Measurements from ENCODE around the gene WFDC8.

The WFDC8 gene

DNA sequence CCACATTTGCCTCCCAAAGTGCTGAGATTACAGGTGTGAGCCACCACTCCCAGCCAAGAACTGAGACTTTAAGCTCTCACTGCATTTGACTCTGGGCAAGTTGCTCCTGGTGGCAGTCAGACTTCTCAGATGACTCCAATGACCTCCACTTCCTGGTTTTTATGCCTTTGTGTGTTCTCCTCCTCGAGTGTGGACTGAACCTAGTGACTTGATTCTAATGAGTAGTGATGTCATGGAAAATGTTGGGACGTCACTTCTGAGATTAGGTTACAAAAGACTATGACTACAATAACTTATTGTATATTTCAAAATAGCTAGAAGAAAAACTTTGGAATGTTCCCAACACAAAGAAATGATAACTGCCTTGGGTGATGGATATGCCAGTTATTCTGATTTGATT lies 75.7 kb downstream of the WFDC8 start:
- peaks cover 14% of the 10 kb centered on the region; the same call in 1 of the 2 replicates for H3K27me3 ChIP-seq (ENCODE audit: control insufficient read depth, low read length)
- no peaks in the 10 kb centered on the region for H3K9me3 ChIP-seq (ENCODE audit: control insufficient read depth, insufficient read depth, low read length)
- TF ChIP-seq EZH2phosphoT487 (IDR thresholded peaks at IDR 0.05; ENCODE audit: borderline replicate concordance, low read length) (no peak), CTCF (IDR thresholded peaks at IDR 0.05; ENCODE audit: low read depth, low read length, poor library complexity, severe bottlenecking) (no peak)
- H3K4me2 ChIP-seq (ENCODE audit: low read length): no peak overlapping the region
- H3K4me3 ChIP-seq (ENCODE audit: low read length): no peak overlapping the region
- no peaks in the 10 kb centered on the region for H3K4me1 ChIP-seq (ENCODE audit: control insufficient read depth, low read length)
- no peaks in the 10 kb centered on the region for H3F3A ChIP-seq (ENCODE audit: control insufficient read depth, insufficient read depth)
- no peaks in the 10 kb centered on the region for H3K36me3 ChIP-seq (ENCODE audit: control insufficient read depth, low read length)
- H4K20me1 ChIP-seq (ENCODE audit: control insufficient read depth, insufficient read depth, low read depth, low read length): no peaks in the 10 kb centered on the region
- no peaks in the 10 kb centered on the region for H3K9me2 ChIP-seq (replicated peaks; ENCODE audit: control insufficient read depth, low read length)
- no peaks in the 10 kb centered on the region for H3K79me2 ChIP-seq (ENCODE audit: control insufficient read depth, low read length)
- H3K27ac ChIP-seq (ENCODE audit: low read depth, low read length): no peak overlapping the region

- Histone ChIP-seq H3K36me3 (ENCODE audit: control insufficient read depth, low read length) (no peaks in the 10 kb centered on the region), H3K9me3 (ENCODE audit: control insufficient read depth, insufficient read depth, low read length) (no peaks in the 10 kb centered on the region), H3K9me2 (replicated peaks; ENCODE audit: control insufficient read depth, low read length) (no peaks in the 10 kb centered on the region), H3K27me3 (ENCODE audit: control insufficient read depth, low read length) (peaks cover 14% of the 10 kb centered on the region; the same call in 1 of the 2 replicates), H3K4me2 (ENCODE audit: low read length) (no peak overlapping the region), H3K4me3 (ENCODE audit: low read length) (no peak overlapping the region), H3K27ac (ENCODE audit: low read depth, low read length) (no peak overlapping the region), H3K4me1 (ENCODE audit: control insufficient read depth, low read length) (no peaks in the 10 kb centered on the region), H3F3A (ENCODE audit: control insufficient read depth, insufficient read depth) (no peaks in the 10 kb centered on the region), H3K79me2 (ENCODE audit: control insufficient read depth, low read length) (no peaks in the 10 kb centered on the region), H4K20me1 (ENCODE audit: control insufficient read depth, insufficient read depth, low read depth, low read length) (no peaks in the 10 kb centered on the region)
- TF ChIP-seq CTCF (IDR thresholded peaks at IDR 0.05; ENCODE audit: low read depth, low read length, poor library complexity, severe bottlenecking) (no peak), EZH2phosphoT487 (IDR thresholded peaks at IDR 0.05; ENCODE audit: borderline replicate concordance, low read length) (no peak)
Measured at GRCh38 chr20:45502561-45502960, 76.5 kb downstream of the WFDC8 start.

All from DOHH2 (cell line).